ENCODE results near the gene PLEKHF1. TPM values are rescaled to one million over a fixed set of nuclear protein-coding genes. Genes with fewer than 3 reads are reported as not detected.

Gene PLEKHF1
- total RNA-seq, 1 experiment from 2014 or later = 5.5 TPM

DNA sequence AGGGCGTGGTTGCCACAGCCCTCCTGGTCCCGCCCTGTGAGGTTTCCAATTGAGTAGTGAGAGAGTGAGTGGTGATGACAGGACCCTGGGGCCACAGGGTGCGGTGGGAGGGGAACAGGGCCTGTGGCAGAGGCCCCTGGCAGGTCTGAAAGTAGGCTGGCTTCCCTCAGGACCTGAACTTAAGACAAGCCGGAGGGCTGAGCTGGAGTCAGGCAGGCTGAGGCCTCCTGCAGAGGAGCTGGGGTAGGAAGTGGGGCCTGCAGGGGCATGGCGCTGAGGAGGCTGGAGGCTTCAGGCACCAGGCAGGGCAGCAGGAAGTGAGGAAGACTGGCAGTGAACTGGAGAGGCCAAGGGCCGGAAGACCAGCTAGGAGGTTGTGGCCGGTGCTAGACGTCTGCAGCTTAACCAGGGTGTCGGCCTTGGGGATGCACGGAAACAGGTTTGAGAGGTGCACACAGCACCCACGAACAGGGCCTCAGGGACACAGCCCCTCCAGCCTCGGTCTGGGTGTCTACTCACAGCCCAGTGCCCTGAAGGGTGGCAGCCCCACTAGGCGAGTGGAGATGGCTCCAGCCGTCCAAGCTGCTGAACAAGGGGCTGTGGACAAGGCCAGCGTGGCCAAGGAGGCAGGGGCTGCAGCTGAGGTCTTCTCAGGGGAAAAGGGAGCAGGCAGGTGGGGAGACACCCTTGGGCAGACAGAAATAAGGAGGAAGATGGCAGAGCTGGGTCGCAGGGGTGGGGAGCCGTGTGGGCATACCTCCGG lies 41.4 kb upstream of the PLEKHF1 start:
- no peaks in the 10 kb centered on the region for H3K79me2 ChIP-seq (ENCODE audit: insufficient read depth, low read length)
- H3K4me1 ChIP-seq (ENCODE audit: control insufficient read depth in 1 of 2, insufficient read depth in 2 of 2, low read length in 2 of 2) = no peaks in the 10 kb centered on the region
- ChIA-PET POLR2A (no interaction called here), CTCF (interaction anchor here (1.4 kb wide), 1 partner anchor 14 kb away, joined by 4 read pairs; no protein-coding TSS in a partner anchor), RAD21 (ENCODE audit: low non-redundant PET in 1 of 2, low total read pairs in 2 of 2, uncharacterized antibody in 2 of 2, unreplicated experiment in 2 of 2) (no interaction called here)
- no peak overlapping the region for H3K4me3 ChIP-seq (replicated peaks in 1 of 2; ENCODE audit: low read depth in 1 of 2, low read length in 2 of 2)
- no peaks in the 10 kb centered on the region for H3K36me3 ChIP-seq (ENCODE audit: control insufficient read depth in 1 of 2, insufficient read depth in 2 of 2, low read length in 2 of 2)
- H3K9me2 ChIP-seq (ENCODE audit: insufficient read depth) = no peaks in the 10 kb centered on the region
- no peaks in the 10 kb centered on the region for H3K27me3 ChIP-seq (ENCODE audit: insufficient read depth, low read length)
- DNase-seq (ENCODE audit: low read depth, low spot score) (no peak), ATAC-seq (no peak)
- intact Hi-C loops (cut with micrococcal nuclease) = no loop called here
- no peak overlapping the region for H3K27ac ChIP-seq (ENCODE audit: low read depth, low read length)
- H3K4me2 ChIP-seq (ENCODE audit: low read length) = no peak overlapping the region
- no peak overlapping the region for H3K9ac ChIP-seq (ENCODE audit: low read length)
- BruUV-seq (replicated peaks) = no TSS peak
- no peaks in the 10 kb centered on the region for H4K20me1 ChIP-seq (ENCODE audit: insufficient read depth)
- H2AFZ ChIP-seq (ENCODE audit: low read depth, low read length, poor library complexity, severe bottlenecking) = no peak overlapping the region
- TF ChIP-seq YY1 (IDR thresholded peaks at IDR 0.05; ENCODE audit: extremely low read depth, insufficient replicate concordance, low read depth, low read length) (no peak), POLR2AphosphoS5 (IDR thresholded peaks at IDR 0.05; ENCODE audit: low read depth, low read length) (no peak), SIN3A (IDR thresholded peaks at IDR 0.05; ENCODE audit: low read depth) (no peak), POLR2A (IDR thresholded peaks at IDR 0.05; ENCODE audit: borderline replicate concordance, extremely low read depth, insufficient read depth, insufficient read length) (no peak), FOSL1 (IDR thresholded peaks at IDR 0.05; ENCODE audit: low read depth) (no peak)
- H3K9me3 ChIP-seq (ENCODE audit: control insufficient read depth in 1 of 2, insufficient read depth in 1 of 2, low read depth in 1 of 2, low read length in 2 of 2) = no peaks in the 10 kb centered on the region

DNA sequence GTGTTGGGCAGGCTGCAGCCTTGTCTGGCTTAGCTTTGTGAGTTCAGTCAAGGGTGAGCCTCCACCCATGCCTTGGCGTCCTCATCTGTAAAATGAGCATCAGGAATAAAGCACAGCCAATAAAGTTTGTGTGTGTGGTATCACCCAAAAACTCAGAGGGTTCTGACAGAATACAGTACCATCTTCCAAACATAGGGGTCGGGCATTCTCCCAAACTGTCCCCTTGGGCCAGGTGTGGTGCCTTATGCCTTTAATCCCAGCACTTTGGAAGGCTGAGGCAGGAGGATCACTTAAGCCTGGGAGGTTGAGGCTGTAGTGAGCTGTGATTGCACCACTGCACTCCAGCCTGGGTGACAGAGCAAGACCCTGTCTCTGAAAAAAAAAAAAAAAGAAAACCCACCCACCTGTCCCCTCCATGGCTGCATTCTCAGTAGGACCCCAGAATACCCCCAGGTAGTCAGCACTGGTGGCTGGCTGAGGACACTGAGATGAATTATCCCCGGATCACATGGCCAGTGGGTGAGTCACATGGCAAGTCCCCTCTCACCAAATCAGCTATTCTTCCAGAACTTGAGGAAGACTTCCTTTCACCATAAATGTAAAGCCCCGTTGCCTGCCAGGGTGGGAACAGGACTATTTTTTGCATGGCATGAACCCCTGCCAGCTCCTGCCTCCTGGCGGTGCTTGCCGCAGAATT lies 40.6 kb upstream of the PLEKHF1 start:
- H3K9me2 ChIP-seq (ENCODE audit: insufficient read depth) = no peaks in the 10 kb centered on the region
- H4K20me1 ChIP-seq (ENCODE audit: insufficient read depth) = no peaks in the 10 kb centered on the region
- POLR2A ChIA-PET = no interaction called here
- ATAC-seq (peak; percentile 67), DNase-seq (ENCODE audit: low read depth, low spot score) (no peak)
- H3K27ac ChIP-seq (ENCODE audit: low read depth, low read length) = no peak overlapping the region
- no peaks in the 10 kb centered on the region for H3K9me3 ChIP-seq (ENCODE audit: control insufficient read depth in 1 of 2, insufficient read depth in 1 of 2, low read depth in 1 of 2, low read length in 2 of 2)
- CTCF ChIA-PET = interaction anchor here (1.4 kb wide), 1 partner anchor 14 kb away, joined by 4 read pairs; no protein-coding TSS in a partner anchor
- no peaks in the 10 kb centered on the region for H3K27me3 ChIP-seq (ENCODE audit: insufficient read depth, low read length)
- no peaks in the 10 kb centered on the region for H3K4me1 ChIP-seq (ENCODE audit: control insufficient read depth in 1 of 2, insufficient read depth in 2 of 2, low read length in 2 of 2)
- no peaks in the 10 kb centered on the region for H3K36me3 ChIP-seq (ENCODE audit: control insufficient read depth in 1 of 2, insufficient read depth in 2 of 2, low read length in 2 of 2)
- H3K4me2 ChIP-seq (ENCODE audit: low read length) = no peak overlapping the region
- intact Hi-C loops (cut with micrococcal nuclease) = no loop called here
- H3K4me3 ChIP-seq (replicated peaks in 1 of 2; ENCODE audit: low read depth in 1 of 2, low read length in 2 of 2) = no peak overlapping the region
- TF ChIP-seq, protein P1, sequence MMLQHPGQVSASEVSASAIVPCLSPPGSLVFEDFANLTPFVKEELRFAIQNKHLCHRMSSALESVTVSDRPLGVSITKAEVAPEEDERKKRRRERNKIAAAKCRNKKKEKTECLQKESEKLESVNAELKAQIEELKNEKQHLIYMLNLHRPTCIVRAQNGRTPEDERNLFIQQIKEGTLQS (IDR thresholded peaks at IDR 0.05) = no peak
- H2AFZ ChIP-seq (ENCODE audit: low read depth, low read length, poor library complexity, severe bottlenecking) = no peak overlapping the region
- RAD21 ChIA-PET (ENCODE audit: low non-redundant PET in 1 of 2, low total read pairs in 2 of 2, uncharacterized antibody in 2 of 2, unreplicated experiment in 2 of 2) = no interaction called here
- no peak overlapping the region for H3K9ac ChIP-seq (ENCODE audit: low read length)
- no peaks in the 10 kb centered on the region for H3K79me2 ChIP-seq (ENCODE audit: insufficient read depth, low read length)
- BruUV-seq (replicated peaks) = no TSS peak
